IPS DF 6.9 (cell line): Measurements from ENCODE around the gene MON2.

ENCODE experiments used
- DNase-seq: peaks from one replicate; pipeline ENCODE4 v3.0.0-alpha.2; 2013; ENCODE audit warnings: low read depth, low spot score
- H3K27ac ChIP-seq: one replicate; pipeline ENCODE4 v1.5.1; 2013; ENCODE audit warnings: low read length, control low read depth
- H3K27me3 ChIP-seq: 2 replicates; pipeline ENCODE4 v1.6.1; 2013; ENCODE audit warnings: mild to moderate bottlenecking, low read length; ENCODE audit not compliant: control insufficient read depth, insufficient read depth
- H3K36me3 ChIP-seq: 2 replicates; pipeline ENCODE4 v1.6.1; 2013; ENCODE audit warnings: low read length; ENCODE audit not compliant: control insufficient read depth, insufficient read depth
- H3K4me1 ChIP-seq: 2 replicates; pipeline ENCODE4 v1.6.1; 2013; ENCODE audit warnings: low read length; ENCODE audit not compliant: control insufficient read depth, insufficient read depth
- H3K4me3 ChIP-seq: 2 replicates; pipeline ENCODE4 v1.5.1; 2013; ENCODE audit warnings: mild to moderate bottlenecking, low read length
- H3K9me3 ChIP-seq: 2 replicates; pipeline ENCODE4 v1.6.1; 2013; ENCODE audit warnings: low read length, inconsistent platforms; ENCODE audit not compliant: control insufficient read depth, insufficient read depth
- WGBS: extraction: QIAGEN DNeasy Blood & Tissue Kit; methylation state at CpG from one replicate; pipeline ENCODE4 v1.1.7; 2013; ENCODE audit warnings: mixed read lengths, missing lambda C conversion rate; ENCODE audit not compliant: insufficient read length, insufficient coverage; 5-methylcytosine and 5-hydroxymethylcytosine counted together

Gene MON2

GRCh38 chr12:62649412-62650138 lies 182.9 kb downstream of the MON2 start:
- H3K4me3 ChIP-seq: no peak overlapping the region
- H3K27ac ChIP-seq: no peak overlapping the region
- H3K4me1 ChIP-seq: peaks cover 7% of the 10 kb centered on the region; the same call in 1 of the 2 replicates
- H3K9me3 ChIP-seq: no peaks in the 10 kb centered on the region
- WGBS: no CpG with 5 or more reads among the region's 4 CpGs
- no peaks in the 10 kb centered on the region for H3K36me3 ChIP-seq
- DNase-seq: no peak
- H3K27me3 ChIP-seq: no peaks in the 10 kb centered on the region; the same call in 1 of the 2 replicates
